GM19372 (cell line): Measurements from ENCODE around the gene LRFN3.

Source experiments
- ATAC-seq: cut with Tn5 transposase; IDR thresholded peaks from one replicate; pipeline ENCODE4 v1.9.1; 2021; ENCODE audit warnings: mild to moderate bottlenecking, low read depth, moderate library complexity; ENCODE audit not compliant: unreplicated experiment

LRFN3 gene

DNA sequence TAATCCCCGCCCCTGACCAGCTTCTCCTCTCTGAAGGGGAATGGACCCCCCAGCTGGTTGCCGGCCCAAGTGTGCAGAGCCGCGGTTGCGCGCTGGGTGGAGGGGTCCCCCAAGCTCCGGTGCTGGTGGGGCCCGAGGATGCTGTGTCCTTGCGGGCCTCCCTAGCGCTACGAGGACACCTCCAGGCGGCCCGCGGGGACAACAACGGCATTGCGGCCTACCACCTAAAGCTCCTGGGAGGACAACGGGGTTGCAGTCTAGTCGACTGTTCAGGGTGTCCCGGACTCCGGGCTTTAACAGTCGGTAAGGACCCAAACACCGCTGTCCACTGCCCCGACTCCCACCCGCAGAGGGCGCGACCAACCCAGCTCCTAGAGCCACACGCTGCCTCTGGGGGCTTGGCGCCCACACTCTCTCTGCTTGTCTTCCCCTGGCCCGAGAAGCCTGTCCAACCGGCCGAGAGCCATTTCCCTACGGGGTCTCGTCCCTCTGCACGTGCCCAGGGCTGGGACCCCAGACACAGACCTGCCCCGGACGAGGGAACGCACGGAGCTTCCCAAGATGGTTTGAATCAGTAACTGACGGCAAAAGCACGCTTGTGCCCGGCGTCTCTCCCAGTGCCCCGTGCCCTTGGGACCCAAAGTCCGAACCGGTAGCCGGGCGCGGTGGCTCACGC is 57.9 kb downstream of the LRFN3 start:
- no peak for ATAC-seq
